SK-N-SH (cell line): ENCODE data around the gene ABCB4. TPM values are rescaled to one million over a fixed set of nuclear protein-coding genes. Genes with fewer than 3 reads are reported as not detected.

ENCODE experiments used
- CTCF ChIA-PET: fragments of 300-600, 350-600 bp; formaldehyde crosslinking; extraction: SDS; loops from one replicate; lab custom pipeline; 2021; lab: Yijun Ruan, JAX
- POLR2A ChIA-PET: fragments of 350-600 bp; sonication (Branson Sonifier 250); formaldehyde crosslinking; extraction: SDS; loops from one replicate; lab custom pipeline; 2020; ENCODE audit warnings: antibody characterized with exemption, inconsistent platforms; lab: Yijun Ruan, JAX
- DNase-seq: peaks from one replicate; pipeline ENCODE4 v3.0.0; 2012
- H2AFZ ChIP-seq: fragments of 200-600 bp; sonication (generic); 2 replicates; pipeline ENCODE4 v1.8.1; 2016; ENCODE audit warnings: antibody characterized with exemption, mild to moderate bottlenecking, low read depth
- H3F3A ChIP-seq: fragments of 200-600 bp; sonication (generic); replicated peaks from 2 replicates; pipeline ENCODE3; 2016; ENCODE audit warnings: antibody characterized with exemption, mild to moderate bottlenecking; ENCODE audit not compliant: insufficient read depth
- H3K27ac ChIP-seq, 2 experiments: fragments of 200-500 bp in 1 of 2; fragments of 200-600 bp in 1 of 2; sonication (Bioruptor generic) in 1 of 2; sonication (generic), shearing (Covaris generic) in 1 of 2; 2 replicates each; pipeline versions ENCODE4 v1.5.1 to v1.6.1; 2014 to 2016; ENCODE audit warnings: low read depth in 2 of 2, inconsistent platforms in 1 of 2, low read length in 1 of 2, mild to moderate bottlenecking in 1 of 2, mixed read lengths in 1 of 2
- H3K27me3 ChIP-seq: fragments of 200-600 bp; sonication (generic), shearing (Covaris generic); 2 replicates; pipeline ENCODE4 v1.6.1; 2016; ENCODE audit warnings: mixed run types; ENCODE audit not compliant: insufficient read depth
- H3K36me3 ChIP-seq, 2 experiments: fragments of 200-500 bp in 1 of 2; fragments of 200-600 bp in 1 of 2; sonication (Bioruptor generic) in 1 of 2; sonication (generic) in 1 of 2; replicated peaks in 1 of 2; 2 replicates each; pipeline versions ENCODE3 to v1.5.1; 2014 to 2016; ENCODE audit warnings: low read length in 1 of 2, mild to moderate bottlenecking in 1 of 2; ENCODE audit not compliant: insufficient read depth in 2 of 2, control insufficient read depth in 1 of 2
- H3K4me1 ChIP-seq, 2 experiments: fragments of 200-500 bp in 1 of 2; fragments of 200-600 bp in 1 of 2; sonication (Bioruptor generic) in 1 of 2; sonication (generic), shearing (Covaris generic) in 1 of 2; 2 replicates each; pipeline versions ENCODE4 v1.5.1 to v1.6.1; 2014 to 2016; ENCODE audit warnings: low read depth in 1 of 2, low read length in 1 of 2, mixed run types in 1 of 2; ENCODE audit not compliant: insufficient read depth in 2 of 2, control insufficient read depth in 1 of 2
- H3K4me2 ChIP-seq: fragments of 200-600 bp; sonication (generic), shearing (Covaris generic); 2 replicates; pipeline ENCODE4 v1.6.1; 2017; ENCODE audit warnings: mixed run types
- H3K4me3 ChIP-seq, 2 experiments: fragments of 200-500 bp in 1 of 2; fragments of 200-600 bp in 1 of 2; sonication (Bioruptor generic) in 1 of 2; sonication (generic), shearing (Covaris generic) in 1 of 2; 2 replicates each; pipeline versions ENCODE4 v1.5.1 to v1.8.1; 2014 to 2016; ENCODE audit warnings: low read depth in 2 of 2, inconsistent platforms in 1 of 2, low read length in 1 of 2, mild to moderate bottlenecking in 1 of 2, mixed read lengths in 1 of 2, moderate library complexity in 1 of 2
- H3K79me2 ChIP-seq: fragments of 200-600 bp; sonication (generic); 2 replicates; pipeline ENCODE4 v1.8.1; 2017; ENCODE audit warnings: mild to moderate bottlenecking; ENCODE audit not compliant: insufficient read depth
- H3K9ac ChIP-seq: fragments of 200-600 bp; sonication (generic); 2 replicates; pipeline ENCODE4 v1.6.1; 2017; ENCODE audit warnings: mixed run types
- H3K9me2 ChIP-seq: fragments of 200-600 bp; sonication (generic); 2 replicates; pipeline ENCODE4 v1.6.1; 2017; ENCODE audit warnings: mixed run types
- H3K9me3 ChIP-seq: fragments of 200-600 bp; sonication (generic); 2 replicates; pipeline ENCODE4 v1.6.1; 2017; ENCODE audit warnings: mixed run types, mild to moderate bottlenecking, moderate library complexity
- H4K20me1 ChIP-seq: fragments of 200-600 bp; sonication (generic); 2 replicates; pipeline ENCODE4 v1.6.1; 2017; ENCODE audit warnings: mild to moderate bottlenecking, mixed run types; ENCODE audit not compliant: insufficient read depth
- ELF1 ChIP-seq: IDR thresholded peaks from 2 replicates; pipeline ENCODE4 v1.4.0; 2012
- EZH2phosphoT487 ChIP-seq: fragments of 200-600 bp; sonication (generic); IDR thresholded peaks from 2 replicates; pipeline ENCODE4 v1.6.1; 2017; ENCODE audit warnings: low read depth, mixed run types, mild to moderate bottlenecking, antibody characterized with exemption, moderate library complexity, borderline replicate concordance
- FOSL2 ChIP-seq: IDR thresholded peaks from 2 replicates; pipeline ENCODE4 v1.4.0; 2012; ENCODE audit warnings: low read depth, mild to moderate bottlenecking, moderate library complexity, borderline replicate concordance
- FOXJ3 ChIP-seq: sonication (generic); formaldehyde crosslinking; IDR thresholded peaks from 2 replicates; pipeline ENCODE4 v1.5.1; 2020; ENCODE audit warnings: mild to moderate bottlenecking, missing genetic modification reagents
- FOXM1 ChIP-seq: IDR thresholded peaks from 2 replicates; pipeline ENCODE4 v1.4.0; 2012; ENCODE audit warnings: low read depth, mild to moderate bottlenecking
- GABPA ChIP-seq: IDR thresholded peaks from 2 replicates; pipeline ENCODE4 v1.4.0; 2012; ENCODE audit warnings: low read depth, mild to moderate bottlenecking
- MEF2A ChIP-seq: IDR thresholded peaks from 2 replicates; pipeline ENCODE4 v1.4.0; 2012; ENCODE audit warnings: low read depth, borderline replicate concordance
- NFIC ChIP-seq: IDR thresholded peaks from 2 replicates; pipeline ENCODE4 v1.4.0; 2012; ENCODE audit warnings: borderline replicate concordance
- RAD21 ChIP-seq: IDR thresholded peaks from 2 replicates; pipeline ENCODE4 v1.6.1; 2012; ENCODE audit warnings: mild to moderate bottlenecking, low read length
- RFX5 ChIP-seq: IDR thresholded peaks from 2 replicates; pipeline ENCODE4 v1.6.1; 2012; ENCODE audit warnings: mild to moderate bottlenecking, improper control_type of control experiment, low read length
- SIN3A ChIP-seq: IDR thresholded peaks from 2 replicates; pipeline ENCODE4 v1.6.1; 2012; ENCODE audit warnings: low read depth, mild to moderate bottlenecking, low read length, moderate library complexity, borderline replicate concordance
- TAF1 ChIP-seq: IDR thresholded peaks from 2 replicates; pipeline ENCODE4 v1.6.1; 2012; ENCODE audit warnings: low read depth, mild to moderate bottlenecking, low read length, moderate library complexity, borderline replicate concordance
- TCF12 ChIP-seq: IDR thresholded peaks from 2 replicates; pipeline ENCODE4 v1.4.0; 2012
- TEAD4 ChIP-seq: IDR thresholded peaks from 2 replicates; pipeline ENCODE4 v1.4.0; 2012; ENCODE audit warnings: mild to moderate bottlenecking, borderline replicate concordance; ENCODE audit not compliant: insufficient read depth
- YY1 ChIP-seq: IDR thresholded peaks from 2 replicates; pipeline ENCODE4 v1.4.0; 2012; ENCODE audit warnings: low read depth, mild to moderate bottlenecking
- WGBS: methylation state at CpG from one replicate; pipeline ENCODE4 v1.1.6; 2017; ENCODE audit warnings: low lambda C conversion rate; 5-methylcytosine and 5-hydroxymethylcytosine counted together
- polyA plus RNA-seq, 3 experiments: library from polyadenylated mRNA; depleted of rRNA; stranded (reverse); fragments of >200 nt; gene quantifications; 2 replicates each; pipeline ENCODE4 v1.2.3, GENCODE V29; 2012
- TF ChIP-seq, protein P1 (sequence below): IDR thresholded peaks from 2 replicates; pipeline ENCODE4 v1.6.1; 2012; ENCODE audit warnings: mild to moderate bottlenecking, low read depth, low read length, moderate library complexity
- TF ChIP-seq, protein P2 (sequence below): fragments of 200-600 bp; sonication (generic); IDR thresholded peaks from 2 replicates; pipeline ENCODE4 v1.6.1; 2017; ENCODE audit warnings: antibody characterized with exemption, mild to moderate bottlenecking, moderate library complexity
- TF ChIP-seq, protein P3 (sequence below): fragments of 150-350 bp; IDR thresholded peaks from 2 replicates; pipeline ENCODE4 v1.6.1; 2017; ENCODE audit warnings: antibody characterized with exemption, low read length, low read depth, borderline replicate concordance
- TF ChIP-seq, protein P4 (sequence below): IDR thresholded peaks from 2 replicates; pipeline ENCODE4 v1.4.0; 2012; ENCODE audit warnings: low read depth

Gene ABCB4
- polyA plus RNA-seq, 1 of the 3 experiments (the other 2 are of a cell fraction): 0.18 TPM

DNA sequence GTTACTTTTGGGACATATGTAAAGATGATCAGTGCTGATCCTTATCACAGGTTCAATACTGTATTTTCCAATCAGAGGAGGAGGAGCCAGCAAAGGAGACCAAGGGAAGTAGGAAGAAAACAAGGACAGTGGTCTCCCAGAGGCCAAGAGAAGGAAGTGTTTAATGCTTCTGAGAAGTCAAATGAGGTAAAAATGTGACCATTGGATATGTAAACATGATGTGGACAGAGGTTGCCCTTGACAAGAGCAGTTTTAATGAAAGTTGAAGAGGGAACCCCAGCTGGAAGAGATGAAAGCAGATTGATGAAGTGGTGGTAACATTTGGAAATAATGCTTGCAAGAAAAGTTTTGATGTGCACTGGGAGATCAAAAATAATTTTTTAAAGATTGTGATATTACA, 111.2 kb downstream of the ABCB4 start (continued):
- TF ChIP-seq, protein P1, sequence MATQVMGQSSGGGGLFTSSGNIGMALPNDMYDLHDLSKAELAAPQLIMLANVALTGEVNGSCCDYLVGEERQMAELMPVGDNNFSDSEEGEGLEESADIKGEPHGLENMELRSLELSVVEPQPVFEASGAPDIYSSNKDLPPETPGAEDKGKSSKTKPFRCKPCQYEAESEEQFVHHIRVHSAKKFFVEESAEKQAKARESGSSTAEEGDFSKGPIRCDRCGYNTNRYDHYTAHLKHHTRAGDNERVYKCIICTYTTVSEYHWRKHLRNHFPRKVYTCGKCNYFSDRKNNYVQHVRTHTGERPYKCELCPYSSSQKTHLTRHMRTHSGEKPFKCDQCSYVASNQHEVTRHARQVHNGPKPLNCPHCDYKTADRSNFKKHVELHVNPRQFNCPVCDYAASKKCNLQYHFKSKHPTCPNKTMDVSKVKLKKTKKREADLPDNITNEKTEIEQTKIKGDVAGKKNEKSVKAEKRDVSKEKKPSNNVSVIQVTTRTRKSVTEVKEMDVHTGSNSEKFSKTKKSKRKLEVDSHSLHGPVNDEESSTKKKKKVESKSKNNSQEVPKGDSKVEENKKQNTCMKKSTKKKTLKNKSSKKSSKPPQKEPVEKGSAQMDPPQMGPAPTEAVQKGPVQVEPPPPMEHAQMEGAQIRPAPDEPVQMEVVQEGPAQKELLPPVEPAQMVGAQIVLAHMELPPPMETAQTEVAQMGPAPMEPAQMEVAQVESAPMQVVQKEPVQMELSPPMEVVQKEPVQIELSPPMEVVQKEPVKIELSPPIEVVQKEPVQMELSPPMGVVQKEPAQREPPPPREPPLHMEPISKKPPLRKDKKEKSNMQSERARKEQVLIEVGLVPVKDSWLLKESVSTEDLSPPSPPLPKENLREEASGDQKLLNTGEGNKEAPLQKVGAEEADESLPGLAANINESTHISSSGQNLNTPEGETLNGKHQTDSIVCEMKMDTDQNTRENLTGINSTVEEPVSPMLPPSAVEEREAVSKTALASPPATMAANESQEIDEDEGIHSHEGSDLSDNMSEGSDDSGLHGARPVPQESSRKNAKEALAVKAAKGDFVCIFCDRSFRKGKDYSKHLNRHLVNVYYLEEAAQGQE: no peak
- TF ChIP-seq, protein P2, sequence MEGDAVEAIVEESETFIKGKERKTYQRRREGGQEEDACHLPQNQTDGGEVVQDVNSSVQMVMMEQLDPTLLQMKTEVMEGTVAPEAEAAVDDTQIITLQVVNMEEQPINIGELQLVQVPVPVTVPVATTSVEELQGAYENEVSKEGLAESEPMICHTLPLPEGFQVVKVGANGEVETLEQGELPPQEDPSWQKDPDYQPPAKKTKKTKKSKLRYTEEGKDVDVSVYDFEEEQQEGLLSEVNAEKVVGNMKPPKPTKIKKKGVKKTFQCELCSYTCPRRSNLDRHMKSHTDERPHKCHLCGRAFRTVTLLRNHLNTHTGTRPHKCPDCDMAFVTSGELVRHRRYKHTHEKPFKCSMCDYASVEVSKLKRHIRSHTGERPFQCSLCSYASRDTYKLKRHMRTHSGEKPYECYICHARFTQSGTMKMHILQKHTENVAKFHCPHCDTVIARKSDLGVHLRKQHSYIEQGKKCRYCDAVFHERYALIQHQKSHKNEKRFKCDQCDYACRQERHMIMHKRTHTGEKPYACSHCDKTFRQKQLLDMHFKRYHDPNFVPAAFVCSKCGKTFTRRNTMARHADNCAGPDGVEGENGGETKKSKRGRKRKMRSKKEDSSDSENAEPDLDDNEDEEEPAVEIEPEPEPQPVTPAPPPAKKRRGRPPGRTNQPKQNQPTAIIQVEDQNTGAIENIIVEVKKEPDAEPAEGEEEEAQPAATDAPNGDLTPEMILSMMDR: no peak
- TF ChIP-seq FOSL2 (no peak), FOXM1 (no peak), RAD21 (no peak), MEF2A (no peak), ELF1 (no peak), GABPA (no peak), NFIC (no peak), TEAD4 (no peak), EZH2phosphoT487 (no peak)

DNA sequence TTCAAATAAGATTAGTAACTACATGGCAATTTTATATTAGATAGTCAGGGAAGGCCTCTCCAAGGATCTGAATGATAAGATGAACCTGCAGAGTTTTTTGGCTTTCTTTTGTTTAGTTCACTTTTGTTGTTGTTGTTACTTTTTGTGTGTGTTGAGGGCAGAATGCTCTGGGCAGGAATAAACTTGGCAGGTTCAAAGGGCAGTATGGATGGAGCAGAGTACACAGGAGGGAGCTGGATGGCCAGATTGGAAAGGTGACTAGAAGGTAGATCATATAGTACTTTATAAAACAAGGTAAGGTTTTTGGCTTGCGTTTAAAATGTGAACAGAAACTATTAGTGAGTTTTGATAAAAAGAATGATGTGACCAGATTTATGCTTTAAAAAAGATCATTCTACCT, 112.1 kb downstream of the ABCB4 start:
- H3K27me3 ChIP-seq: no peaks in the 10 kb centered on the region
- no peaks in the 10 kb centered on the region for H3K9me3 ChIP-seq
- no peak overlapping the region for H3K9ac ChIP-seq
- peaks cover 0 to 4% of the 10 kb centered on the region in 2 experiments; a peak in 1 of 4 replicates for H3K4me1 ChIP-seq
- WGBS: 100% methylated on average over 1 of the region's 1 CpG
- H3K4me3 ChIP-seq: no peak overlapping the region
- no peak for DNase-seq
- CTCF ChIA-PET: no interaction called here
- no peak overlapping the region for H3K4me2 ChIP-seq
- POLR2A ChIA-PET: no interaction called here
- H4K20me1 ChIP-seq: no peaks in the 10 kb centered on the region
- peaks cover 8 to 32% of the 10 kb centered on the region in 2 experiments for H3K36me3 ChIP-seq
- H3F3A ChIP-seq: peaks cover 10% of the 10 kb centered on the region
- no peaks in the 10 kb centered on the region for H3K79me2 ChIP-seq
- H3K9me2 ChIP-seq: no peaks in the 10 kb centered on the region
- H3K27ac ChIP-seq: no peak overlapping the region
- H2AFZ ChIP-seq: no peak overlapping the region
- TF ChIP-seq RAD21: no peak
- TF ChIP-seq SIN3A: no peak
- TF ChIP-seq RFX5: no peak
- TF ChIP-seq YY1: no peak
- no peak for TF ChIP-seq TCF12
- TF ChIP-seq, protein P1: no peak
- TF ChIP-seq, protein P3, sequence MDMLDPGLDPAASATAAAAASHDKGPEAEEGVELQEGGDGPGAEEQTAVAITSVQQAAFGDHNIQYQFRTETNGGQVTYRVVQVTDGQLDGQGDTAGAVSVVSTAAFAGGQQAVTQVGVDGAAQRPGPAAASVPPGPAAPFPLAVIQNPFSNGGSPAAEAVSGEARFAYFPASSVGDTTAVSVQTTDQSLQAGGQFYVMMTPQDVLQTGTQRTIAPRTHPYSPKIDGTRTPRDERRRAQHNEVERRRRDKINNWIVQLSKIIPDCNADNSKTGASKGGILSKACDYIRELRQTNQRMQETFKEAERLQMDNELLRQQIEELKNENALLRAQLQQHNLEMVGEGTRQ: no peak
- TF ChIP-seq TAF1: no peak
- TF ChIP-seq TEAD4: no peak
- TF ChIP-seq, protein P4, sequence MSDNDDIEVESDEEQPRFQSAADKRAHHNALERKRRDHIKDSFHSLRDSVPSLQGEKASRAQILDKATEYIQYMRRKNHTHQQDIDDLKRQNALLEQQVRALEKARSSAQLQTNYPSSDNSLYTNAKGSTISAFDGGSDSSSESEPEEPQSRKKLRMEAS: no peak
- no peak for TF ChIP-seq FOXJ3 (CRISPR knock-in tag)
- TF ChIP-seq, protein P2: no peak
